ENCODE results near the gene SKAP1.
"Not testable (repeated sequence)": the region's sequence is repeated elsewhere in the genome, so short reads cannot be mapped to it uniquely, and the experiment has no call there.

The SKAP1 gene

GRCh38 chr17:48344251-48344650 lies 85.8 kb downstream of the SKAP1 start:
- no peak overlapping the region for H3K27ac ChIP-seq (ENCODE audit: low read length)
- H3F3A ChIP-seq (ENCODE audit: insufficient read depth, low read length) = no peaks in the 10 kb centered on the region
- H3K9me2 ChIP-seq (replicated peaks; ENCODE audit: insufficient read depth, low read length) = no peaks in the 10 kb centered on the region

GRCh38 chr17:48340916-48341315 lies 89.1 kb downstream of the SKAP1 start:
- H3K27ac ChIP-seq (ENCODE audit: low read length) = no peak overlapping the region
- no peaks in the 10 kb centered on the region for H4K20me1 ChIP-seq (ENCODE audit: insufficient read depth, low read length)
- no peaks in the 10 kb centered on the region for H3K9me3 ChIP-seq (replicated peaks; ENCODE audit: insufficient read depth, low read length)
- H3F3A ChIP-seq (ENCODE audit: insufficient read depth, low read length) = no peaks in the 10 kb centered on the region
- no peak for TF ChIP-seq EZH2phosphoT487 (IDR thresholded peaks at IDR 0.05; ENCODE audit: low read length)
- no peak for TF ChIP-seq EZH2 (optimal IDR thresholded peaks at IDR 0.05; ENCODE audit: low read depth, low read length)
- no peak for TF ChIP-seq CTCF (IDR thresholded peaks at IDR 0.05; ENCODE audit: low read length)
- no peak overlapping the region for H3K4me2 ChIP-seq (ENCODE audit: low read depth, low read length)
- H3K9me2 ChIP-seq (replicated peaks; ENCODE audit: insufficient read depth, low read length) = no peaks in the 10 kb centered on the region
- H3K4me1 ChIP-seq (ENCODE audit: low read length) = 0 out of 2 replicates have a peak, but pooled peaks cover 2% of the 10 kb centered on the region
- DNase-seq = no peak
- H3K9ac ChIP-seq (ENCODE audit: low read length) = no peak overlapping the region
- no peaks in the 10 kb centered on the region for H3K36me3 ChIP-seq (replicated peaks; ENCODE audit: insufficient read depth, low read length)
- no peaks in the 10 kb centered on the region for H3K27me3 ChIP-seq (replicated peaks; ENCODE audit: insufficient read depth, low read length)
- H3K4me3 ChIP-seq (ENCODE audit: low read length) = no peak overlapping the region
- no peaks in the 10 kb centered on the region for H3K79me2 ChIP-seq (ENCODE audit: low read length)
- no peak overlapping the region for H2AFZ ChIP-seq (ENCODE audit: low read length)

More at GRCh38 chr17:48344251-48344650, 85.8 kb downstream of the SKAP1 start:
- DNase-seq = no peak
- no peak overlapping the region for H3K9ac ChIP-seq (ENCODE audit: low read length)
- no peaks in the 10 kb centered on the region for H3K27me3 ChIP-seq (replicated peaks; ENCODE audit: insufficient read depth, low read length)
- no peaks in the 10 kb centered on the region for H4K20me1 ChIP-seq (ENCODE audit: insufficient read depth, low read length)
- H3K9me3 ChIP-seq (replicated peaks; ENCODE audit: insufficient read depth, low read length) = no peaks in the 10 kb centered on the region
- H3K4me2 ChIP-seq (ENCODE audit: low read depth, low read length) = no peak overlapping the region
- H3K4me1 ChIP-seq (ENCODE audit: low read length) = 0 out of 2 replicates have a peak, but pooled peaks cover 2% of the 10 kb centered on the region
- no peak overlapping the region for H2AFZ ChIP-seq (ENCODE audit: low read length)
- H3K79me2 ChIP-seq (ENCODE audit: low read length) = no peaks in the 10 kb centered on the region
- no peak overlapping the region for H3K4me3 ChIP-seq (ENCODE audit: low read length)
- no peak for TF ChIP-seq EZH2phosphoT487 (IDR thresholded peaks at IDR 0.05; ENCODE audit: low read length)
- TF ChIP-seq EZH2 (optimal IDR thresholded peaks at IDR 0.05; ENCODE audit: low read depth, low read length) = no peak
- TF ChIP-seq CTCF (IDR thresholded peaks at IDR 0.05; ENCODE audit: low read length) = no peak
- no peaks in the 10 kb centered on the region for H3K36me3 ChIP-seq (replicated peaks; ENCODE audit: insufficient read depth, low read length)

- Histone ChIP-seq H3K27me3 (replicated peaks; ENCODE audit: insufficient read depth, low read length) (no peaks in the 10 kb centered on the region), H3K27ac (ENCODE audit: low read length) (no peak overlapping the region), H3K9me3 (replicated peaks; ENCODE audit: insufficient read depth, low read length) (no peaks in the 10 kb centered on the region), H3K4me2 (ENCODE audit: low read depth, low read length) (no peak overlapping the region), H3K9me2 (replicated peaks; ENCODE audit: insufficient read depth, low read length) (no peaks in the 10 kb centered on the region), H3K9ac (ENCODE audit: low read length) (no peak overlapping the region), H4K20me1 (ENCODE audit: insufficient read depth, low read length) (no peaks in the 10 kb centered on the region), H3K79me2 (ENCODE audit: low read length) (no peaks in the 10 kb centered on the region), H3K4me3 (ENCODE audit: low read length) (no peak overlapping the region), H3K36me3 (replicated peaks; ENCODE audit: insufficient read depth, low read length) (no peaks in the 10 kb centered on the region), H3K4me1 (ENCODE audit: low read length) (peaks cover 17% of the 10 kb centered on the region), H2AFZ (ENCODE audit: low read length) (no peak overlapping the region), H3F3A (ENCODE audit: insufficient read depth, low read length) (peaks cover 6% of the 10 kb centered on the region; the same call in 1 of the 2 replicates)
- TF ChIP-seq EZH2 (optimal IDR thresholded peaks at IDR 0.05; ENCODE audit: low read depth, low read length) = no peak
- TF ChIP-seq EZH2phosphoT487 (IDR thresholded peaks at IDR 0.05; ENCODE audit: low read length) = no peak
- TF ChIP-seq CTCF (IDR thresholded peaks at IDR 0.05; ENCODE audit: low read length) = no peak
- no peak for DNase-seq
Observed at GRCh38 chr17:48338720-48339119, 91.3 kb downstream of the SKAP1 start.

GRCh38 chr17:48337903-48338302 lies 92.1 kb downstream of the SKAP1 start:
- H3K4me1 ChIP-seq (ENCODE audit: low read length) = peaks cover 26% of the 10 kb centered on the region
- DNase-seq; H3K9me2 ChIP-seq (replicated peaks; ENCODE audit: insufficient read depth, low read length); H3K79me2 ChIP-seq (ENCODE audit: low read length); H3K4me2 ChIP-seq (ENCODE audit: low read depth, low read length); H3K27me3 ChIP-seq (replicated peaks; ENCODE audit: insufficient read depth, low read length); H2AFZ ChIP-seq (ENCODE audit: low read length); H4K20me1 ChIP-seq (ENCODE audit: insufficient read depth, low read length); H3K4me3 ChIP-seq (ENCODE audit: low read length); H3K9me3 ChIP-seq (replicated peaks; ENCODE audit: insufficient read depth, low read length); H3K36me3 ChIP-seq (replicated peaks; ENCODE audit: insufficient read depth, low read length); H3K27ac ChIP-seq (ENCODE audit: low read length); H3F3A ChIP-seq (ENCODE audit: insufficient read depth, low read length); H3K9ac ChIP-seq (ENCODE audit: low read length): not testable (repeated sequence)
